ENCODE results near the gene PPT2.

DNA sequence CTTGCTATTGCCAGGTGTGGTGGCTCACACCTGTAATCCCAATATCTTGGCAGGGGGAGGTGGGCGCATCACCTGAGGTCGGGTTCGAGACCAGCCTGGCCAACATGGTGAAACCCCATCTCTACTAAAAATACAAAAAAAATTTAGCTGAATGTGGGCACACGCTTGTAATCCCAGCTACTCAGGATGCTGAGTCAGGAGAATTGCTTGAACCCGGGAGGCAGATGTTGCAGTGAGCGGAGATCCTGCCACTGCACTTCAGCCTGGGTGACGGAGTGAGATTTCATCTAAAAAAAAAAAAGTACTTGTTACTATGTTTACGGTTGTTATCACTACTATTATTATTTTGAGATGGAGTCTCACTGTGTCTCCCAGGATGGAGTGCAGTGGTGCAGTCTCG is 3.0 kb downstream of the PPT2 start:
- TF ChIP-seq, protein P1, sequence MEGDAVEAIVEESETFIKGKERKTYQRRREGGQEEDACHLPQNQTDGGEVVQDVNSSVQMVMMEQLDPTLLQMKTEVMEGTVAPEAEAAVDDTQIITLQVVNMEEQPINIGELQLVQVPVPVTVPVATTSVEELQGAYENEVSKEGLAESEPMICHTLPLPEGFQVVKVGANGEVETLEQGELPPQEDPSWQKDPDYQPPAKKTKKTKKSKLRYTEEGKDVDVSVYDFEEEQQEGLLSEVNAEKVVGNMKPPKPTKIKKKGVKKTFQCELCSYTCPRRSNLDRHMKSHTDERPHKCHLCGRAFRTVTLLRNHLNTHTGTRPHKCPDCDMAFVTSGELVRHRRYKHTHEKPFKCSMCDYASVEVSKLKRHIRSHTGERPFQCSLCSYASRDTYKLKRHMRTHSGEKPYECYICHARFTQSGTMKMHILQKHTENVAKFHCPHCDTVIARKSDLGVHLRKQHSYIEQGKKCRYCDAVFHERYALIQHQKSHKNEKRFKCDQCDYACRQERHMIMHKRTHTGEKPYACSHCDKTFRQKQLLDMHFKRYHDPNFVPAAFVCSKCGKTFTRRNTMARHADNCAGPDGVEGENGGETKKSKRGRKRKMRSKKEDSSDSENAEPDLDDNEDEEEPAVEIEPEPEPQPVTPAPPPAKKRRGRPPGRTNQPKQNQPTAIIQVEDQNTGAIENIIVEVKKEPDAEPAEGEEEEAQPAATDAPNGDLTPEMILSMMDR (IDR thresholded peaks at IDR 0.05; ENCODE audit: poor library complexity): no peak
- TF ChIP-seq EZH2 (IDR thresholded peaks at IDR 0.05; ENCODE audit: borderline replicate concordance): no peak
- no peak for TF ChIP-seq EZH2phosphoT487 (IDR thresholded peaks at IDR 0.05; ENCODE audit: low read depth, severe bottlenecking, unreplicated experiment)
